GM19035 (cell line): ENCODE measurements around the gene FOXA1.

ENCODE experiments used
- ATAC-seq: cut with Tn5 transposase; IDR thresholded peaks from one replicate; pipeline ENCODE4 v1.9.1; 2021; ENCODE audit not compliant: unreplicated experiment

The FOXA1 gene

DNA sequence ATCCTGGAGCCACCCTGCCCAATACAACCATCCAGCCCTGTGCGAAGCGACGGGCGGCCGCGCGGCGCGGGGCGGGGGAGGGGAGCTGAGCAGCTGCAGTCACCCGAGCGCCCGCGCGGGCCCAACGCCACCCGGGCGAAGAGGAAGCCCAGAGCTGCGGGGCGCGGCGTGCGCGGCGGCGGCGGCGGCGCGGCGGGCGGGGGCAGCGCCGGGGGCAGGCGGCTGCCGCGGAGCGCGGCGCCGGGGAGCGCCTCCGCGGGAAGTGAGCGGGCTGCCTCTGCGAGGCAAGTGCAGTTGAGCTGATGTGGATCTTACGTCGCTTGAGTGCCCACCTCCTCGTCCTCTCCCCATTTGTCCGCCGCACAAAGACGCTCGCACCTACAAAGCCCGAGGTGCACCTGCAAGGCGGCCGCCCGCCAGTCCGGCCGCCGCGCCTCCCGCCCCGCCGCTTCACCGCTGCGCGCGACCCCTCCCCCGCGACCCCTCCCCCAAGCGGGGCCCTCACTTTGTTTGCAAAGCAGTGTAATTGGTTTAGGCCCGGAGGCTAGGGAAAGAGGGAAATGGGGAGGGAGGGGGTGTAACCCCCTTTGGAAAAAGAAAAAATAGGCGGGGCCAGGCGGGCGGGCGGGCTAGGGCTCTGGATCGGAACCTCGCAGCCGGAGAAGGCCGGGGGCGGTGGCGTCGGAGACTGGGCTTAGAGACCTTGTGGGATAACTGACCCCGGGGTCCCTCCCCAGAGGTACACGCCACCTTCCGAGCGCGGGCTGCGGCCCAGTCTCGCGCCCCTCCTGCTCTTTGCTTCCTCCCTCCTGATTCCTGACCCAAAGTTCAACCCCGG lies at the start of gene FOXA1, which contains the start of gene TTC6:
Gene FOXA1, minus strand, starts transcription at position 279 of the 838 bp plus-strand sequence. Its CDS starts 277 bp downstream, at position 2.
Gene TTC6, plus strand, starts transcription at position 659 of the 838 bp plus-strand sequence. CDS start 26,436 bp downstream, outside the sequence.
- no peak for ATAC-seq

GRCh38 chr14:37643701-37644100 lies 48.7 kb upstream of the FOXA1 start:
- no peak for ATAC-seq

- no peak for ATAC-seq
These were observed 47.1 kb upstream of the FOXA1 start for GRCh38 chr14:37642125-37642524.

GRCh38 chr14:37641117-37641516 lies 46.1 kb upstream of the FOXA1 start:
- ATAC-seq, result no peak

DNA sequence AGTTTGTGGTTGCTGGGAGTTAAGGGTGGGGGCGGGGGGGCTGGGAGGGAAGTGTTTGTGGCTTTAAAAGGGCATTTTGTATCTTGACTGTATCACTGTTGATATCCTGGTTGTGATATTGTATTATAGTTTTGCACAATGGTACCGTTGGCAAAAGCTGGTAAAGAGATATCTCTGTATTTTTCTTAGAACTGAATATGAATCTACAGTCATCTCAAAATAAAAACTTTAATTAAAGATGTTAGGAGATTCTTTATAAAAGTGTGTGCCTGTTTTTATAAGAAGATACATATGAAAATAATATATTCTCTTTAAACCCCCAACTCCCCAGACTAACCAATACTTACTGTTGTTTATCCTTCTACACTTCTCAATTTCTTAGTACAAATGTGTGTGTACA lies 43.5 kb upstream of the FOXA1 start:
- no peak for ATAC-seq

DNA sequence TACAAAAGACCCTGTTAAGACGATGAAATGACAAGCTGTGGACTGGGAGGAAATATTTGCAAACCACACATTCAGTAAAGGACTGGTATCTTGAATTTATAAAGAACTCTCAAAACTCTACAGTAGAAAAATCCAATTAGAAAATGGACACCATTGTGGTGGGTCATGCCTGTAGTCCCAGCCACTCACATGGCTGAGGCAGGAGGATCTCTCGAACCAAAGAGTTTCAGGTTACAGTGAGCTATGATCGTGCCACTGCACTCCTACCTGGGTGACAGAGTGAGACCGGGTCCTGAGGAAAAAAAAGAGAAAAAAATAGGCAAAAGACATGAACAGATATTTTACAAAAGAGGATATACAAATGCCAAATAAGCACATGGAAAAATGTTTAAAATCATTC lies 42.3 kb upstream of the FOXA1 start:
- ATAC-seq, result no peak

- ATAC-seq, result no peak
These were observed 30.8 kb upstream of the FOXA1 start for GRCh38 chr14:37625597-37626595.

- ATAC-seq, result no peak
These were observed 28.9 kb upstream of the FOXA1 start for GRCh38 chr14:37623971-37624370.

GRCh38 chr14:37623426-37623951 lies 28.4 kb upstream of the FOXA1 start:
- no peak for ATAC-seq

- ATAC-seq, result no peak
These were observed 27.3 kb upstream of the FOXA1 start for GRCh38 chr14:37622231-37622923.

DNA sequence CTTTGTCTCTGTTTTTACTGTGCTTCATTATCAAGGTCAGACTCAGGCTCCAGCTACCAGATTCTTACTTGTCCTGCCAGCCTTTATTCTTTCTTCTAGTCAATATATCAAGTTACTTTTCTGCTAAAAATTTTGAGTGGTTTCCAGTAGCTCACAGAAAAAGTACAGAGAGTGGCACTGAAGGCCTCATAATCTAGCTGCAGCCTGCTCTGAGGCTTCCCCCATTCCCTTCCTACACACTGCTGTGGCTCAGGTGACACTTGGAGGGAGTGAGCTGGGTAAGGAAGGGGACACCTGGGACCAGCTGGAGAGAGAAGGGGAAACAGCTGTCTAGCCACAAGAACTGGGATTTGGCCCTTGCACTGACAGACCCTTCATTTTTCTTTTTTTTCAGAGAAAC lies 25.8 kb upstream of the FOXA1 start:
- ATAC-seq, result no peak

GRCh38 chr14:37618498-37619028 lies 23.5 kb upstream of the FOXA1 start:
- no peak for ATAC-seq

DNA sequence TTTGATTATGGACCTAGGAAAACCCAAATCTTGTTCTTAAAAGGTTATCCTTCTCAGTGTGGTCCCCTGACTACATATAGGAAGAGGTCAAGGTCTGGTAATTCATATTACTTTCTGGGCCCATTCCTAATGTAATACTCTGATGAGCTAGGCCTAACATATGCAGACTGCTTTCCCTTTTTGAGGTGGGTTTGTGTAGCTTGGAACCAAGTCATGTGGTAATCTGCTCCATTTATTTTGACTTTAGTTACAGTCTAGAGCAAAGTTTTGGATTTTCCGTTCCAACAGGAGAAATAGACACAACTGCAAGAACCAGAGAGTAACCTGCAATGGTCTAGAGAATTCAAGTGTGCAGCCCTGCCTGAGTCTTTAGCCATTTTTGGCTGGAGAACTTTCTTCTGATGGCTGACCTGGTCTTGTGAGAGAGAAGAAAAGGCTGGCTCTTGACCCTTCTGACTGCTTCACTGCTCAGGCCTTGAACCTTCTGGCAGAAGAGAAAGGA lies 22.9 kb upstream of the FOXA1 start:
- no peak for ATAC-seq

- no peak for ATAC-seq
These were observed 21.8 kb upstream of the FOXA1 start for GRCh38 chr14:37616853-37617252.

GRCh38 chr14:37615582-37616289 lies 20.7 kb upstream of the FOXA1 start:
- ATAC-seq, result no peak

- ATAC-seq, result no peak
These were observed 16.0 kb upstream of the FOXA1 start for GRCh38 chr14:37610945-37611523.

GRCh38 chr14:37608649-37609048 lies 13.6 kb upstream of the FOXA1 start:
- no peak for ATAC-seq

DNA sequence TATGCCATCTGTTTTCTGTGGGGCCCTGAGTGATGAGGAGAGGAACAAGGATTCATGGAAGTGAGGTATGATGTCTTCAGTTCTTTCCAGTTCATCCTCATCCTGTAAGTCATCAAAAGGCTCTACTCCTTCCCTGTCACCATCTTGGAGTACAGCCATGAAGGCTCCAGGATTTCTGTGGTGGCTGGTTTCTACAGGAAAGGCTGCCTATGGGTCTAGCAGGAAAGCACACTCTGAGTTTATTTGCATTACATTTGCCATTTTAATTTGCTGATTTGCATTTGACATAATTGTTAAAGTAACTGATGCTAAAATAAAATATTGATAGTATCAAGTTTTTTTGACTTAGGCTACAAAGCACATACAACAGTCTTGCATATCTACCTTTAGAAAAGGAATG lies 11.6 kb upstream of the FOXA1 start:
- ATAC-seq, result no peak

DNA sequence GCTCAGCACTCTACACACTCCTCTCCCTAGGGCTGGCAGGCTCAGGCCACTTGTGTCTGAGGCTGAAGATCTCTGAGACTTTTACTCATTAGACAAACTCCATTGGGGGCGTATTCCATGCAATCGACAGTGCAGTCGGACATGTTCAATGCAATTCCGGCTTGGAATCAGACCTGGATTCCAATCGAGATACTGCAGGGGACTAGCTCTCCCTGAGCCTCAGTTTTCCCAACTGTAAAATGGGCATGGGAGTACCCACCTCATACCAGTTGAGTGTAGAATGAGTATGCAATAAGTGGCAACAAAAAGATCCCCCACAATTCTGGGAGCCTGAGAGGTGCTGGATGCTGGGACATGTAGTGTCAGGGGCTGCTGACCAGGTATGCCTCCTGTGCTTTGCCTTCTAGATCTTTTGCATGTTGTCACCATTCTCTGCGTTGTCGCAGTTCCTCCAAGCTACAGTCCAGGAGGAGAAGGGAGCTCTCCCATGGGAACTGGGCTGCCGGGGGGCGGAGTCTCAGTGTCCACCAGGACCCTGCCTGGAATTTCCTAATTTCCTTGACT lies 8.7 kb upstream of the FOXA1 start:
- no peak for ATAC-seq
